Testis (tissue), 2 donors: ENCODE measurements around the gene SCNN1B.
"Not testable (repeated sequence)": the region's sequence is repeated elsewhere in the genome, so short reads cannot be mapped to it uniquely, and the experiment has no call there.

Source experiments
- CTCF ChIP-seq, 3 experiments: fragments of 450-650 bp in 2 of 3; fragments of 200-600 bp in 1 of 3; sonication (generic) in 1 of 3; IDR thresholded peaks; one replicate each; pipeline ENCODE4 v1.5.1; 2016 to 2019; ENCODE audit warnings: antibody characterized with exemption in 3 of 3, mild to moderate bottlenecking in 2 of 3, moderate library complexity in 1 of 3
- POLR2A ChIP-seq: fragments of 450-650 bp; IDR thresholded peaks from one replicate; pipeline ENCODE4 v1.6.1; 2017; ENCODE audit warnings: antibody characterized with exemption, mild to moderate bottlenecking, moderate library complexity

GRCh38 chr16:23299815-23300214 lies 2.3 kb upstream of the SCNN1B start:
- not testable (repeated sequence) for TF ChIP-seq POLR2A; CTCF (IDR thresholded peaks at IDR 0.05)
